ENCODE measurements around the gene LMO1. TPM values are rescaled to one million over a fixed set of nuclear protein-coding genes. Genes with fewer than 3 reads are reported as not detected.

LMO1 gene
- polyA plus RNA-seq, 3 donors = not detected

DNA sequence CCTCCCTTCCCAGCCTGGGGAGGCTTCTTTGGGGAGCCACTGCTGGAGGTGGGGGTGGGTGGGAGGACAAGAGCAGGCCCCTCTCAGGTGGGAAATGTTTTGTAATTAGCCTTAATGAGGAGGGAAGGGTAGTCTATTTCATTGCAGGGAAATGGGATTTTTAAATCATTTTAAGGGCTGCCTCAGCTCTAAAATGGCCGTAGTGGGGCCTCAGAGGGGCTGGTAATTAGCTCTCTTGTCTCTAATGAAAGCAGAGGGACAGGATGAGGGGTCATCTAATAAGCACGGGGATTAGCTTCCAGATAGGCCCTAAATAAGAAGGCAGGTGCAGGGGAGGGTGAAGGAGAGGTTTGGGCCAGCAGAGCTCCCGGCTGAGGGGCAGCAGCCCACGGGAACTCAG is 46.5 kb downstream of the LMO1 start:
- Histone ChIP-seq H3K4me3 (replicated peaks in 1 of 3; ENCODE audit: low read depth in 2 of 3, low read length in 3 of 3) (no peak overlapping the region), H3K36me3 (replicated peaks in 1 of 2; ENCODE audit: control insufficient read depth in 1 of 2, insufficient read depth in 2 of 2, low read length in 2 of 2) (no peaks in the 10 kb centered on the region), H3K9me3 (replicated peaks in 1 of 2; ENCODE audit: control insufficient read depth in 1 of 2, insufficient read depth in 1 of 2, low read length in 2 of 2) (no peaks in the 10 kb centered on the region), H3K4me2 (replicated peaks; ENCODE audit: extremely low read depth, low read length, poor library complexity, severe bottlenecking) (no peak overlapping the region), H3K9ac (ENCODE audit: insufficient read depth, low read length, poor library complexity, severe bottlenecking) (no peak overlapping the region), H3K27ac (ENCODE audit: low read depth in 1 of 2, low read length in 2 of 2) (no peak overlapping the region), H4K20me1 (ENCODE audit: insufficient read depth, low read length) (no peaks in the 10 kb centered on the region), H3K27me3 (ENCODE audit: control insufficient read depth in 2 of 2, insufficient read depth in 2 of 2, low read length in 2 of 2) (no peaks in the 10 kb centered on the region), H2AFZ (ENCODE audit: insufficient read depth, low read depth, low read length, poor library complexity, severe bottlenecking) (no peak overlapping the region), H3K4me1 (ENCODE audit: control insufficient read depth in 1 of 2, insufficient read depth in 2 of 2, low read length in 2 of 2) (peaks cover 3 to 11% of the 10 kb centered on the region in 2 donors), H3K79me2 (ENCODE audit: insufficient read depth, low read length) (no peaks in the 10 kb centered on the region)
- no peak for DNase-seq
- no peak overlapping the region for H3K4me3 Mint-ChIP-seq
- 95% methylated on average over 2 of the region's 4 CpGs for WGBS (ENCODE audit: insufficient coverage)
- H3K4me1 Mint-ChIP-seq = peaks cover 14% of the 10 kb centered on the region
- no peaks in the 10 kb centered on the region for H3K36me3 Mint-ChIP-seq
- H3K27ac Mint-ChIP-seq = no peak overlapping the region
- peaks cover 0 to 2% (median 0%) of the 10 kb centered on the region in 7 donors for H3K9me3 Mint-ChIP-seq
- TF ChIP-seq CTCF (IDR thresholded peaks at IDR 0.05) = no peak
- intact Hi-C loops (cut with micrococcal nuclease) = no loop called here
- H3K27me3 Mint-ChIP-seq (ENCODE audit: low read depth in 3 of 3) = peaks cover 8 to 10% (median 9%) of the 10 kb centered on the region in 3 donors

GRCh38 chr11:8213376-8213775 is 50.3 kb downstream of the LMO1 start:
- H4K20me1 ChIP-seq (ENCODE audit: insufficient read depth, low read length) = no peaks in the 10 kb centered on the region
- 50% methylated on average over 2 of the region's 4 CpGs for WGBS (ENCODE audit: insufficient coverage)
- no peak overlapping the region for H3K4me3 ChIP-seq (replicated peaks in 1 of 3; ENCODE audit: low read depth in 2 of 3, low read length in 3 of 3)
- intact Hi-C loops (cut with micrococcal nuclease) = no loop called here
- no peaks in the 10 kb centered on the region for H3K9me3 ChIP-seq (replicated peaks in 1 of 2; ENCODE audit: control insufficient read depth in 1 of 2, insufficient read depth in 1 of 2, low read length in 2 of 2)
- no peak overlapping the region for H3K4me2 ChIP-seq (replicated peaks; ENCODE audit: extremely low read depth, low read length, poor library complexity, severe bottlenecking)
- H3K4me1 Mint-ChIP-seq = peaks cover 13% of the 10 kb centered on the region
- H3K27ac ChIP-seq (ENCODE audit: low read depth in 1 of 2, low read length in 2 of 2) = no peak overlapping the region
- H3K4me1 ChIP-seq (ENCODE audit: control insufficient read depth in 1 of 2, insufficient read depth in 2 of 2, low read length in 2 of 2) = peaks cover 5 to 11% of the 10 kb centered on the region in 2 donors
- H3K27me3 ChIP-seq (ENCODE audit: control insufficient read depth in 2 of 2, insufficient read depth in 2 of 2, low read length in 2 of 2) = no peaks in the 10 kb centered on the region
- H3K27me3 Mint-ChIP-seq (ENCODE audit: low read depth in 3 of 3) = peaks cover 0 to 11% (median 9%) of the 10 kb centered on the region in 3 donors
- peak overlapping the region in 1 of 7 donors; percentile 21 for H3K27ac Mint-ChIP-seq
- no peaks in the 10 kb centered on the region for H3K79me2 ChIP-seq (ENCODE audit: insufficient read depth, low read length)
- H3K36me3 ChIP-seq (replicated peaks in 1 of 2; ENCODE audit: control insufficient read depth in 1 of 2, insufficient read depth in 2 of 2, low read length in 2 of 2) = no peaks in the 10 kb centered on the region
- H3K36me3 Mint-ChIP-seq = no peaks in the 10 kb centered on the region
- H2AFZ ChIP-seq (ENCODE audit: insufficient read depth, low read depth, low read length, poor library complexity, severe bottlenecking) = peak overlapping the region; percentile 15
- H3K9ac ChIP-seq (ENCODE audit: insufficient read depth, low read length, poor library complexity, severe bottlenecking) = no peak overlapping the region
- H3K9me3 Mint-ChIP-seq = peaks cover 0 to 3% (median 0%) of the 10 kb centered on the region in 7 donors
- no peak for TF ChIP-seq CTCF (IDR thresholded peaks at IDR 0.05)
- no peak overlapping the region for H3K4me3 Mint-ChIP-seq
- DNase-seq = peak in 2 of 3 donors; percentile 4 to 31

Measured in CD14-positive monocyte (primary cell).